ENCODE measurements around the gene TUBB2B. TPM values are rescaled to one million over a fixed set of nuclear protein-coding genes. Genes with fewer than 3 reads are reported as not detected.

The TUBB2B gene
- total and polyA plus RNA-seq, 9 of the 15 experiments (the other 6 are each of a cell fraction or from before 2014, with no cell fraction given) = 0.11 to 9.7 (median 4.6) TPM

DNA sequence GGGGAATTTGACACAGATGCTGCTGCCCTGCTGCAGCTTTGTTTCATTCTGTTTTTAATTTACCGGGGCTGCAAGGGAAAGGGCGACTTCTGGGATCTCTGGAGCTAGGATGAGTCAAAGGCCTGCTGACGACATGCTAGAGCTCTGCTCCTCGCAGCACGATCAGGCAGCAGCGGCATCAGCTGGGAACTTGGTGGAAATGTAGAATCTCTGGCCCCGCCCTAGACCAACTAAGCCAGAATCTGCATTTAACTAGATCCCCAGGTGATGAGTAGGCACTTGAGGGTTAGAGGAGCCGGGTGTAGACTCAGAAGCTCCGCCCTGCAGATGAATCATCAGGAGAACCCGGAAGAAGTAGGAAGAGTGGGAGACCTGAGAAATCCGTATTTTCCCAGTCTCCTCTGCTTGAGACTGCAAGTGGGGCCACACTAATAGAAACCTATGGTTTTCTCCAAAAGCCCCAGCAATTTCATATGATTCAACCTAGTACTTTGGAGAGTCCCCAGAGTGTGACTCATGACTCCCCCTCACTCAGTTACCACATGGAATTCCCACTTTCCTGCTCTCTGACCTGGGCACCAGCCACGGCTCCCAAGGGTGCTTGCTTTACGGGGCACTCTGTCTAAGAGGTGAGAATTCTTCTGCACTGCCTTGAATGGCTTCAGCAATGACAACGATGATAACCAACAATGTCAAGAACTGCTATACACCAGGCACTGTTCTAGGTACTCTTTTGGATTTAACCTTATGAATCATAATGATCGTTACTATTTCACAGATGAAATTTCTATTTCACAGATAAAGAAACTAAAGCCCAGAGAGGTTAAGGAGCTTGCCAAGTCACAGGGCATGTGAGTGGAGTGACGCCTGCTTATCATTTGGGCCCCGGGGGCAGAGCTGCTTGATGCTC lies 18.1 kb downstream of the TUBB2B start (continued):
- TF ChIP-seq, protein P1, sequence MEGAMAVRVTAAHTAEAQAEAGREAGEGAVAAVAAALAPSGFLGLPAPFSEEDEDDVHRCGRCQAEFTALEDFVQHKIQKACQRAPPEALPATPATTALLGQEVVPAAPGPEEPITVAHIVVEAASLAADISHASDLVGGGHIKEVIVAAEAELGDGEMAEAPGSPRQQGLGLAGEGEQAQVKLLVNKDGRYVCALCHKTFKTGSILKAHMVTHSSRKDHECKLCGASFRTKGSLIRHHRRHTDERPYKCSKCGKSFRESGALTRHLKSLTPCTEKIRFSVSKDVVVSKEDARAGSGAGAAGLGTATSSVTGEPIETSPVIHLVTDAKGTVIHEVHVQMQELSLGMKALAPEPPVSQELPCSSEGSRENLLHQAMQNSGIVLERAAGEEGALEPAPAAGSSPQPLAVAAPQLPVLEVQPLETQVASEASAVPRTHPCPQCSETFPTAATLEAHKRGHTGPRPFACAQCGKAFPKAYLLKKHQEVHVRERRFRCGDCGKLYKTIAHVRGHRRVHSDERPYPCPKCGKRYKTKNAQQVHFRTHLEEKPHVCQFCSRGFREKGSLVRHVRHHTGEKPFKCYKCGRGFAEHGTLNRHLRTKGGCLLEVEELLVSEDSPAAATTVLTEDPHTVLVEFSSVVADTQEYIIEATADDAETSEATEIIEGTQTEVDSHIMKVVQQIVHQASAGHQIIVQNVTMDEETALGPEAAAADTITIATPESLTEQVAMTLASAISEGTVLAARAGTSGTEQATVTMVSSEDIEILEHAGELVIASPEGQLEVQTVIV (CRISPR knock-in tag; IDR thresholded peaks at IDR 0.05; ENCODE audit: borderline replicate concordance) = no peak
- TF ChIP-seq, protein P2, sequence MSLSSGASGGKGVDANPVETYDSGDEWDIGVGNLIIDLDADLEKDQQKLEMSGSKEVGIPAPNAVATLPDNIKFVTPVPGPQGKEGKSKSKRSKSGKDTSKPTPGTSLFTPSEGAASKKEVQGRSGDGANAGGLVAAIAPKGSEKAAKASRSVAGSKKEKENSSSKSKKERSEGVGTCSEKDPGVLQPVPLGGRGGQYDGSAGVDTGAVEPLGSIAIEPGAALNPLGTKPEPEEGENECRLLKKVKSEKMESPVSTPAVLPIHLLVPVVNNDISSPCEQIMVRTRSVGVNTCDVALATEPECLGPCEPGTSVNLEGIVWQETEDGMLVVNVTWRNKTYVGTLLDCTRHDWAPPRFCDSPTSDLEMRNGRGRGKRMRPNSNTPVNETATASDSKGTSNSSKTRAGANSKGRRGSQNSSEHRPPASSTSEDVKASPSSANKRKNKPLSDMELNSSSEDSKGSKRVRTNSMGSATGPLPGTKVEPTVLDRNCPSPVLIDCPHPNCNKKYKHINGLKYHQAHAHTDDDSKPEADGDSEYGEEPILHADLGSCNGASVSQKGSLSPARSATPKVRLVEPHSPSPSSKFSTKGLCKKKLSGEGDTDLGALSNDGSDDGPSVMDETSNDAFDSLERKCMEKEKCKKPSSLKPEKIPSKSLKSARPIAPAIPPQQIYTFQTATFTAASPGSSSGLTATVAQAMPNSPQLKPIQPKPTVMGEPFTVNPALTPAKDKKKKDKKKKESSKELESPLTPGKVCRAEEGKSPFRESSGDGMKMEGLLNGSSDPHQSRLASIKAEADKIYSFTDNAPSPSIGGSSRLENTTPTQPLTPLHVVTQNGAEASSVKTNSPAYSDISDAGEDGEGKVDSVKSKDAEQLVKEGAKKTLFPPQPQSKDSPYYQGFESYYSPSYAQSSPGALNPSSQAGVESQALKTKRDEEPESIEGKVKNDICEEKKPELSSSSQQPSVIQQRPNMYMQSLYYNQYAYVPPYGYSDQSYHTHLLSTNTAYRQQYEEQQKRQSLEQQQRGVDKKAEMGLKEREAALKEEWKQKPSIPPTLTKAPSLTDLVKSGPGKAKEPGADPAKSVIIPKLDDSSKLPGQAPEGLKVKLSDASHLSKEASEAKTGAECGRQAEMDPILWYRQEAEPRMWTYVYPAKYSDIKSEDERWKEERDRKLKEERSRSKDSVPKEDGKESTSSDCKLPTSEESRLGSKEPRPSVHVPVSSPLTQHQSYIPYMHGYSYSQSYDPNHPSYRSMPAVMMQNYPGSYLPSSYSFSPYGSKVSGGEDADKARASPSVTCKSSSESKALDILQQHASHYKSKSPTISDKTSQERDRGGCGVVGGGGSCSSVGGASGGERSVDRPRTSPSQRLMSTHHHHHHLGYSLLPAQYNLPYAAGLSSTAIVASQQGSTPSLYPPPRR (CRISPR knock-in tag; IDR thresholded peaks at IDR 0.05; ENCODE audit: borderline replicate concordance) = no peak
- TF ChIP-seq, protein P3, sequence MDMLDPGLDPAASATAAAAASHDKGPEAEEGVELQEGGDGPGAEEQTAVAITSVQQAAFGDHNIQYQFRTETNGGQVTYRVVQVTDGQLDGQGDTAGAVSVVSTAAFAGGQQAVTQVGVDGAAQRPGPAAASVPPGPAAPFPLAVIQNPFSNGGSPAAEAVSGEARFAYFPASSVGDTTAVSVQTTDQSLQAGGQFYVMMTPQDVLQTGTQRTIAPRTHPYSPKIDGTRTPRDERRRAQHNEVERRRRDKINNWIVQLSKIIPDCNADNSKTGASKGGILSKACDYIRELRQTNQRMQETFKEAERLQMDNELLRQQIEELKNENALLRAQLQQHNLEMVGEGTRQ (CRISPR knock-in tag; IDR thresholded peaks at IDR 0.05) = no peak
- TF ChIP-seq HNRNPLL (IDR thresholded peaks at IDR 0.05; ENCODE audit: low read depth, low read length, poor library complexity, severe bottlenecking) (no peak), ZNF217 (CRISPR knock-in tag; IDR thresholded peaks at IDR 0.05) (no peak), MYC (IDR thresholded peaks at IDR 0.05; ENCODE audit: low read depth, low read length) (peak; percentile 69), MYC (CRISPR knock-in tag; IDR thresholded peaks at IDR 0.05; ENCODE audit: borderline replicate concordance, low read depth) (0 out of 2 replicates have a peak, but pooled peaks have one; percentile 56), HOXB6 (CRISPR knock-in tag; IDR thresholded peaks at IDR 0.05; ENCODE audit: borderline replicate concordance) (no peak), BRF1 (IDR thresholded peaks at IDR 0.05; ENCODE audit: borderline replicate concordance, extremely low read depth, insufficient read length) (no peak), SP1 (CRISPR knock-in tag; IDR thresholded peaks at IDR 0.05) (peak; percentile 69; the same call in 1 of the 2 replicates), OTX1 (CRISPR knock-in tag; IDR thresholded peaks at IDR 0.05) (no peak), PURB (CRISPR knock-in tag; IDR thresholded peaks at IDR 0.05; ENCODE audit: low read depth) (no peak)
- TF ChIP-seq, protein P4, sequence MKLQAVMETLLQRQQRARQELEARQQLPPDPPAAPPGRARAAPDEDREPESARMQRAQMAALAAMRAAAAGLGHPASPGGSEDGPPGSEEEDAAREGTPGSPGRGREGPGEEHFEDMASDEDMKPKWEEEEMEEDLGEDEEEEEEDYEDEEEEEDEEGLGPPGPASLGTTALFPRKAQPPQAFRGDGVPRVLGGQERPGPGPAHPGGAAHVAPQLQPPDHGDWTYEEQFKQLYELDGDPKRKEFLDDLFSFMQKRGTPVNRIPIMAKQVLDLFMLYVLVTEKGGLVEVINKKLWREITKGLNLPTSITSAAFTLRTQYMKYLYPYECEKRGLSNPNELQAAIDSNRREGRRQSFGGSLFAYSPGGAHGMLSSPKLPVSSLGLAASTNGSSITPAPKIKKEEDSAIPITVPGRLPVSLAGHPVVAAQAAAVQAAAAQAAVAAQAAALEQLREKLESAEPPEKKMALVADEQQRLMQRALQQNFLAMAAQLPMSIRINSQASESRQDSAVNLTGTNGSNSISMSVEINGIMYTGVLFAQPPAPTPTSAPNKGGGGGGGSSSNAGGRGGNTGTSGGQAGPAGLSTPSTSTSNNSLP (IDR thresholded peaks at IDR 0.05; ENCODE audit: borderline replicate concordance, low read depth, low read length) = no peak; the same call in none of the 2 replicates
- TF ChIP-seq, protein P5, sequence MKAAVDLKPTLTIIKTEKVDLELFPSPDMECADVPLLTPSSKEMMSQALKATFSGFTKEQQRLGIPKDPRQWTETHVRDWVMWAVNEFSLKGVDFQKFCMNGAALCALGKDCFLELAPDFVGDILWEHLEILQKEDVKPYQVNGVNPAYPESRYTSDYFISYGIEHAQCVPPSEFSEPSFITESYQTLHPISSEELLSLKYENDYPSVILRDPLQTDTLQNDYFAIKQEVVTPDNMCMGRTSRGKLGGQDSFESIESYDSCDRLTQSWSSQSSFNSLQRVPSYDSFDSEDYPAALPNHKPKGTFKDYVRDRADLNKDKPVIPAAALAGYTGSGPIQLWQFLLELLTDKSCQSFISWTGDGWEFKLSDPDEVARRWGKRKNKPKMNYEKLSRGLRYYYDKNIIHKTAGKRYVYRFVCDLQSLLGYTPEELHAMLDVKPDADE (conservative IDR thresholded peaks at IDR 0.05; ENCODE audit: control insufficient read depth, low read depth, low read length) = no peak; the same call in 1 of the 2 replicates
